ENCODE results near the gene DZIP3. TPM values are rescaled to one million over a fixed set of nuclear protein-coding genes. Genes with fewer than 3 reads are reported as not detected.

DZIP3 gene
- total RNA-seq, 2 donors from 2014 or later: 3.6 to 8.8 TPM

- TF ChIP-seq POLR2A (IDR thresholded peaks at IDR 0.05): no peak
- no peak for TF ChIP-seq CTCF (IDR thresholded peaks at IDR 0.05)
- H3K4me1 ChIP-seq: no peaks in the 10 kb centered on the region
Observed at GRCh38 chr3:108705045-108705444, 115.5 kb downstream of the DZIP3 start.

GRCh38 chr3:108713009-108713516, 123.5 kb downstream of the DZIP3 start:
- intact Hi-C loops (cut with DNase I): no loop called here
- H3K4me3 ChIP-seq: no peak overlapping the region
- 83 to 93% methylated on average over 5 of the region's 5 CpGs for WGBS, 2 donors
- no peaks in the 10 kb centered on the region for H3K27me3 ChIP-seq
- ATAC-seq (no peak), DNase-seq (no peak)
- no peak overlapping the region for H3K27ac ChIP-seq
- TF ChIP-seq POLR2A (IDR thresholded peaks at IDR 0.05): no peak
- no peak for TF ChIP-seq CTCF (IDR thresholded peaks at IDR 0.05)
- H3K36me3 ChIP-seq (replicated peaks in 1 of 2; ENCODE audit: insufficient read depth in 1 of 2, low read depth in 2 of 2): no peaks in the 10 kb centered on the region
- H3K4me1 ChIP-seq: peaks cover 2% of the 10 kb centered on the region
- no peaks in the 10 kb centered on the region for H3K9me3 ChIP-seq

More at GRCh38 chr3:108705045-108705444, 115.5 kb downstream of the DZIP3 start:
- H3K9me3 ChIP-seq: no peaks in the 10 kb centered on the region
- no peak for ATAC-seq
- H3K27me3 ChIP-seq: no peaks in the 10 kb centered on the region
- intact Hi-C loops (cut with DNase I): no loop called here
- H3K36me3 ChIP-seq (replicated peaks in 1 of 2; ENCODE audit: insufficient read depth in 1 of 2, low read depth in 2 of 2): no peaks in the 10 kb centered on the region
- H3K27ac ChIP-seq: no peak overlapping the region
- H3K4me3 ChIP-seq: no peak overlapping the region
- 78 to 80% methylated on average over 1 of the region's 1 CpG for WGBS, 2 donors
- no peak for DNase-seq

GRCh38 chr3:108713816-108714215, 124.3 kb downstream of the DZIP3 start:
- intact Hi-C loops (cut with DNase I): no loop called here
- WGBS, 2 donors: 60 to 61% methylated on average over 3 of the region's 3 CpGs
- no peaks in the 10 kb centered on the region for H3K9me3 ChIP-seq
- no peaks in the 10 kb centered on the region for H3K36me3 ChIP-seq (replicated peaks in 1 of 2; ENCODE audit: insufficient read depth in 1 of 2, low read depth in 2 of 2)
- TF ChIP-seq CTCF (IDR thresholded peaks at IDR 0.05) (no peak), POLR2A (IDR thresholded peaks at IDR 0.05) (no peak)
- H3K27ac ChIP-seq: no peak overlapping the region
- no peak for ATAC-seq
- peaks cover 9% of the 10 kb centered on the region for H3K4me1 ChIP-seq
- no peak for DNase-seq
- no peak overlapping the region for H3K4me3 ChIP-seq
- H3K27me3 ChIP-seq: no peaks in the 10 kb centered on the region

GRCh38 chr3:108718454-108718853, 128.9 kb downstream of the DZIP3 start:
- TF ChIP-seq CTCF (IDR thresholded peaks at IDR 0.05) (no peak), POLR2A (IDR thresholded peaks at IDR 0.05) (no peak)
- 16 to 26% methylated on average over 2 of the region's 2 CpGs for WGBS, 2 donors
- no peak overlapping the region for H3K27ac ChIP-seq
- no peak for ATAC-seq
- DNase-seq: peak in 1 of 4 donors; percentile 17
- H3K4me1 ChIP-seq: peaks cover 9% of the 10 kb centered on the region
- intact Hi-C loops (cut with DNase I): no loop called here
- no peaks in the 10 kb centered on the region for H3K9me3 ChIP-seq
- H3K4me3 ChIP-seq: no peak overlapping the region
- H3K36me3 ChIP-seq (replicated peaks in 1 of 2; ENCODE audit: insufficient read depth in 1 of 2, low read depth in 2 of 2): no peaks in the 10 kb centered on the region
- no peaks in the 10 kb centered on the region for H3K27me3 ChIP-seq

GRCh38 chr3:108719178-108719806, 129.8 kb downstream of the DZIP3 start:
- Histone ChIP-seq H3K27ac (no peak overlapping the region), H3K36me3 (replicated peaks in 1 of 2; ENCODE audit: insufficient read depth in 1 of 2, low read depth in 2 of 2) (no peaks in the 10 kb centered on the region), H3K4me3 (no peak overlapping the region), H3K9me3 (no peaks in the 10 kb centered on the region), H3K27me3 (no peaks in the 10 kb centered on the region), H3K4me1 (peaks cover 9% of the 10 kb centered on the region)
- WGBS, 2 donors: 43 to 47% methylated on average over 2 of the region's 2 CpGs
- ATAC-seq (no peak), DNase-seq (no peak)
- TF ChIP-seq CTCF (IDR thresholded peaks at IDR 0.05): no peak
- no peak for TF ChIP-seq POLR2A (IDR thresholded peaks at IDR 0.05)
- intact Hi-C loops (cut with DNase I): no loop called here

Measured in body of pancreas (tissue), 4 donors.